ENCODE data around the gene STAM. TPM values are rescaled to one million over a fixed set of nuclear protein-coding genes. Genes with fewer than 3 reads are reported as not detected.
"Not testable (repeated sequence)": the region's sequence is repeated elsewhere in the genome, so short reads cannot be mapped to it uniquely, and the experiment has no call there.

STAM gene
- total and polyA plus RNA-seq, 10 donors, result 5.6 to 28.6 (median 20.3) TPM

DNA sequence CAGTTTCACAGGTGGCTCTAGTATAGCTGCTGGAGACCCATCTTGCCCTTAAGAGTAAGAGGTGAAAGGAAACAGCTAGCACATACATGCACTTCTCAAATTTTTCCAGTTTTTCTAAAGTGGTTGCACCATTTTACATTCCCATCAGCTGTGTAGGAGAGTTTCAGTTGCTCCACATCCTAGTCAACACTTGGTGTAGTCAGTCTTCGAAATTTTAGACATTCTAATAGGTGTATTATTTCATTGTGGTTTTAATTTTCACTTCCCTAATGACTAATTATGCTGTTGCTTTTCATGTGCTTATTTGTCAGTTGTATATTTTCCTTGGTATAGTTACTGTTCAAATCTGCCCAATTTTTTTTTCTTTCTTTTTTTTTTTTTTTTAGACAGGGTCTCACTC is 17.3 kb upstream of the STAM start:
- intact Hi-C loops (cut with DNase I; ENCODE audit: low total_unique reads), result no loop called here
- TF ChIP-seq POLR2A (IDR thresholded peaks at IDR 0.05), result no peak
- 44 to 63% (median 59%) methylated on average over 1 of the region's 1 CpG for WGBS, 5 donors

GRCh38 chr10:17632590-17632989 is 11.4 kb upstream of the STAM start:
- WGBS, 5 donors, result 77 to 89% (median 86%) methylated on average over 8 of the region's 8 CpGs
- H3K4me1 ChIP-seq; H3K9me3 ChIP-seq; intact Hi-C loops (cut with DNase I; ENCODE audit: low total_unique reads); H3K4me3 ChIP-seq; DNase-seq; H3K27me3 ChIP-seq (replicated peaks in 1 of 7); H3K27ac ChIP-seq; H3K36me3 ChIP-seq: not testable (repeated sequence)

More for the DNA sequence above, 17.3 kb upstream of the STAM start:
- Histone ChIP-seq H3K36me3 (no peaks in the 10 kb centered on the region), H3K27me3 (replicated peaks in 1 of 7) (peaks cover 0 to 7% (median 0%) of the 10 kb centered on the region in 7 donors), H3K9me3 (no peaks in the 10 kb centered on the region), H3K4me3 (no peak overlapping the region), H3K4me1 (no peaks in the 10 kb centered on the region), H3K27ac (no peak overlapping the region)
- DNase-seq, result no peak

- H3K27me3 ChIP-seq (replicated peaks in 1 of 7), result no peaks in the 10 kb centered on the region
- H3K4me1 ChIP-seq, result no peaks in the 10 kb centered on the region
- no peak for DNase-seq
- no peak overlapping the region for H3K27ac ChIP-seq
- TF ChIP-seq CTCF (IDR thresholded peaks at IDR 0.05 in 8 of 11, conservative IDR thresholded peaks at IDR 0.05 in 3 of 11), result no peak
- TF ChIP-seq POLR2AphosphoS5 (IDR thresholded peaks at IDR 0.05), result no peak
- TF ChIP-seq POLR2A (IDR thresholded peaks at IDR 0.05), result no peak
- 88 to 94% (median 91%) methylated on average over 1 of the region's 1 CpG for WGBS, 5 donors
- H3K4me3 ChIP-seq, result no peak overlapping the region
- no peaks in the 10 kb centered on the region for H3K9me3 ChIP-seq
- H3K36me3 ChIP-seq, result no peaks in the 10 kb centered on the region
- intact Hi-C loops (cut with DNase I; ENCODE audit: low total_unique reads), result no loop called here
These were observed 10.6 kb upstream of the STAM start for GRCh38 chr10:17633353-17633752.

- intact Hi-C loops (cut with DNase I; ENCODE audit: low total_unique reads), result no loop called here
- no peak for TF ChIP-seq POLR2A (IDR thresholded peaks at IDR 0.05)
- TF ChIP-seq POLR2AphosphoS5 (IDR thresholded peaks at IDR 0.05), result no peak
- no peak for TF ChIP-seq CTCF (IDR thresholded peaks at IDR 0.05 in 8 of 11, conservative IDR thresholded peaks at IDR 0.05 in 3 of 11)
- Histone ChIP-seq H3K4me1 (peaks cover 2 to 16% (median 8%) of the 10 kb centered on the region in 6 donors), H3K27ac (no peak overlapping the region), H3K9me3 (peaks cover 0 to 6% (median 0%) of the 10 kb centered on the region in 8 donors), H3K36me3 (no peaks in the 10 kb centered on the region), H3K27me3 (replicated peaks in 1 of 7) (no peaks in the 10 kb centered on the region), H3K4me3 (no peak overlapping the region)
- WGBS, 5 donors, result 93 to 98% (median 97%) methylated on average over 5 of the region's 5 CpGs
- DNase-seq, result no peak
These were observed 6.1 kb upstream of the STAM start for GRCh38 chr10:17637869-17638268.

- H3K27ac ChIP-seq, result no peak overlapping the region
- DNase-seq, result no peak
- no peaks in the 10 kb centered on the region for H3K36me3 ChIP-seq
- H3K27me3 ChIP-seq (replicated peaks in 1 of 7), result no peaks in the 10 kb centered on the region
- no peak for TF ChIP-seq POLR2AphosphoS5 (IDR thresholded peaks at IDR 0.05)
- no peak for TF ChIP-seq CTCF (IDR thresholded peaks at IDR 0.05 in 8 of 11, conservative IDR thresholded peaks at IDR 0.05 in 3 of 11)
- no peak for TF ChIP-seq POLR2A (IDR thresholded peaks at IDR 0.05)
- H3K4me3 ChIP-seq, result no peak overlapping the region
- H3K9me3 ChIP-seq, result peaks cover 0 to 6% (median 0%) of the 10 kb centered on the region in 8 donors
- 94 to 98% (median 97%) methylated on average over 4 of the region's 4 CpGs for WGBS, 5 donors
- peaks cover 12 to 34% (median 22%) of the 10 kb centered on the region in 6 donors for H3K4me1 ChIP-seq
- intact Hi-C loops (cut with DNase I; ENCODE audit: low total_unique reads), result no loop called here
These were observed 3.6 kb upstream of the STAM start for GRCh38 chr10:17640331-17640816.

Measured in spleen (tissue), 11 donors.